Measurements from ENCODE around the gene CAPN6. TPM values are rescaled to one million over a fixed set of nuclear protein-coding genes. Genes with fewer than 3 reads are reported as not detected.

CAPN6 gene
- total RNA-seq, 5 donors from 2014 or later (not counting 1 experiment from before 2014, with no cell fraction given) = not detected

DNA sequence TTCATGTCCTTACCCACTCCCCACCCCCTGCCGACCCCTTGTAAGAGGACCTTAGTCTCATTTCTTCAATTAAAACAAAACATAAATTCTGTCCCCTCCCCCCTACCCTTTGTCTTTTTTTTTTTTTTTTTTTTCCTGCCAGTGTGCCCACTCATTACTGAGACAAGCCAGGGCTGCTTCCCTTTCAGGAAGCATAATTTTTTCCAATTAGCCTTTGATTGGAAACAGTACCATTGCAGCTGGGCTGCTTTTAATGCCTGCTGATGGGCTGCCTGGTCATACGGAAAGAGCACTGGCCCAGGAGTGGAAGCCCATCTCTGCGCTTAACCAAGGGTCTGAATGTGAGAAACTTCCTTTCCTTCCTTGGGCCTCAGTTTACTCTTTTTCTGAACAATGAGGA is 18.6 kb upstream of the CAPN6 start:
- H3K27me3 Mint-ChIP-seq = peaks cover 0 to 31% of the 10 kb centered on the region in 2 donors
- H3K27me3 ChIP-seq (replicated peaks in 1 of 2; ENCODE audit: control insufficient read depth in 2 of 2, extremely low read depth in 1 of 2, insufficient read depth in 2 of 2, low read length in 1 of 2) = no peaks in the 10 kb centered on the region
- ATAC-seq (replicated peaks in 1 of 4) (no peak), DNase-seq (no peak)
- H3K36me3 Mint-ChIP-seq = no peaks in the 10 kb centered on the region
- ChIA-PET CTCF (no interaction called here), POLR2A (no interaction called here)
- H3K27ac Mint-ChIP-seq = no peak overlapping the region
- H3K4me3 Mint-ChIP-seq = no peak overlapping the region
- H3K9me3 Mint-ChIP-seq = no peaks in the 10 kb centered on the region
- no peaks in the 10 kb centered on the region for H3K4me1 Mint-ChIP-seq
- no peak overlapping the region for H3K4me3 ChIP-seq (ENCODE audit: control insufficient read depth in 1 of 2, extremely low read depth in 1 of 2, low read length in 1 of 2)
- no peaks in the 10 kb centered on the region for H3K9me3 ChIP-seq
- H3K36me3 ChIP-seq (ENCODE audit: control insufficient read depth in 2 of 2, extremely low read depth in 1 of 2, insufficient read depth in 1 of 2, low read length in 1 of 2) = no peaks in the 10 kb centered on the region
- WGBS (ENCODE audit: insufficient coverage) = no CpG with 5 or more reads among the region's 3 CpGs
- no peak overlapping the region for H3K27ac ChIP-seq (ENCODE audit: low read length)
- H3K4me1 ChIP-seq (ENCODE audit: control insufficient read depth in 1 of 2, extremely low read depth in 1 of 2, insufficient read depth in 2 of 2, low read length in 2 of 2) = no peaks in the 10 kb centered on the region

DNA sequence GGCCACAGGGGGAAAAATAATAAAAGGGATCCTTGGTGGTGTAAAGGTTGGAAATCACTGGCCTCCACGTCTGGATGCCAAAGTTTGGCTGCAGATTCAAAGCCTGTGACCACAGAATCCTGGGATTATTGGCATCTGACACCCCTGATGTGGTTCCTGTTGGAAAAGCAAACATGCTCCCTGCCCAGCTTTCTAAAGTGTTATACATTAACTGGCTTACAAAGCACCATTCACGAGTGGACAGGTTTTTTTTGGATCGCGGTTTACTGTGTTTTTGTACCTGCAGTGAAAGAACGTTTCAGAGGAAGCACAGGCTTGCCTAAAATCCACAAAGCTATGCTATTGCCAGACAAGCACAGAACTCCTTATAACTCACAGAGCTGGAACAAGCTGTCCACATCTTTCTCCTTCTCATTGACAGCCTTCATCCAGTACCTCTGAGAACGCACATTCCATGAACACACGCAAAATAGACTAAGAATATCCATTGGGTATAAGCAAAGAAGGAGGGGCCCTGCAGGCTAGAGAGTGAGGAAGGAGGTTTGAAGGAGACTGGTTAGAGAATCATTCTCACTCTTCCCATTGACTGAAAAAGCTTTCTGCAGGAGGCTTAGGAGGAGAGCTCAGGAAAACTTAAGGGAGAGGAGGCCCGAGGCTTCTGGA is 14.5 kb upstream of the CAPN6 start:
- Mint-ChIP-seq H3K36me3 (no peaks in the 10 kb centered on the region), H3K9me3 (no peaks in the 10 kb centered on the region), H3K4me1 (no peaks in the 10 kb centered on the region), H3K27ac (no peak overlapping the region), H3K4me3 (no peak overlapping the region), H3K27me3 (peaks cover 0 to 15% of the 10 kb centered on the region in 2 donors)
- POLR2A ChIA-PET = no interaction called here
- Histone ChIP-seq H3K27ac (ENCODE audit: low read length) (no peak overlapping the region), H3K4me1 (ENCODE audit: control insufficient read depth in 1 of 2, extremely low read depth in 1 of 2, insufficient read depth in 2 of 2, low read length in 2 of 2) (no peaks in the 10 kb centered on the region), H3K36me3 (ENCODE audit: control insufficient read depth in 2 of 2, extremely low read depth in 1 of 2, insufficient read depth in 1 of 2, low read length in 1 of 2) (no peaks in the 10 kb centered on the region), H3K9me3 (no peaks in the 10 kb centered on the region), H3K4me3 (ENCODE audit: control insufficient read depth in 1 of 2, extremely low read depth in 1 of 2, low read length in 1 of 2) (no peak overlapping the region), H3K27me3 (replicated peaks in 1 of 2; ENCODE audit: control insufficient read depth in 2 of 2, extremely low read depth in 1 of 2, insufficient read depth in 2 of 2, low read length in 1 of 2) (no peaks in the 10 kb centered on the region)
- no peak for ATAC-seq (replicated peaks in 1 of 4)
- 33% methylated on average over 1 of the region's 8 CpGs for WGBS (ENCODE audit: insufficient coverage)
- no peak for DNase-seq
- CTCF ChIA-PET = no interaction called here

DNA sequence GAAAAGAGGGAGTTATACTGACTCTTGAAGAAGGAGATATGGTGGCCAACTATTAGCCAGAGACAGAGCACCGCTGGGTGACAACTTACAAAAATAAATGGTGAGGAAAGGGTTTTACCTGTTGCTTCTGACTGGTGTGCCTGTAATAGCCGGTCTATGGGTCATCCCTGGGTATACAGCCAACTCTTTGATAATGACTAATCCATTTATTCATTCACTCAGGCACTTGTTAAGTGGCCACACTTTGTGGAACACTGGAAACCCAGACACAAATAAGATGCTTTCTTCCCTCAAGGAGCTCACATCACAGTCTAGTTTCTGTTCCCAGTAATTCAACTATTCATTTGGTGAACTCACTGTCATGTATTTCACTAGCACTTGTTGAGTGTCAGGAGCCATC is 13.2 kb upstream of the CAPN6 start:
- no peaks in the 10 kb centered on the region for H3K4me1 Mint-ChIP-seq
- H3K9me3 Mint-ChIP-seq = no peaks in the 10 kb centered on the region
- POLR2A ChIA-PET = no interaction called here
- WGBS (ENCODE audit: insufficient coverage) = no CpG with 5 or more reads among the region's 2 CpGs
- H3K27me3 Mint-ChIP-seq = peaks cover 0 to 21% of the 10 kb centered on the region in 2 donors
- Histone ChIP-seq H3K9me3 (no peaks in the 10 kb centered on the region), H3K36me3 (ENCODE audit: control insufficient read depth in 2 of 2, extremely low read depth in 1 of 2, insufficient read depth in 1 of 2, low read length in 1 of 2) (no peaks in the 10 kb centered on the region), H3K4me1 (ENCODE audit: control insufficient read depth in 1 of 2, extremely low read depth in 1 of 2, insufficient read depth in 2 of 2, low read length in 2 of 2) (no peaks in the 10 kb centered on the region), H3K27me3 (replicated peaks in 1 of 2; ENCODE audit: control insufficient read depth in 2 of 2, extremely low read depth in 1 of 2, insufficient read depth in 2 of 2, low read length in 1 of 2) (no peaks in the 10 kb centered on the region), H3K4me3 (ENCODE audit: control insufficient read depth in 1 of 2, extremely low read depth in 1 of 2, low read length in 1 of 2) (no peak overlapping the region), H3K27ac (ENCODE audit: low read length) (no peak overlapping the region)
- DNase-seq (no peak), ATAC-seq (replicated peaks in 1 of 4) (no peak)
- H3K4me3 Mint-ChIP-seq = no peak overlapping the region
- CTCF ChIA-PET = no interaction called here
- H3K36me3 Mint-ChIP-seq = no peaks in the 10 kb centered on the region
- no peak overlapping the region for H3K27ac Mint-ChIP-seq

DNA sequence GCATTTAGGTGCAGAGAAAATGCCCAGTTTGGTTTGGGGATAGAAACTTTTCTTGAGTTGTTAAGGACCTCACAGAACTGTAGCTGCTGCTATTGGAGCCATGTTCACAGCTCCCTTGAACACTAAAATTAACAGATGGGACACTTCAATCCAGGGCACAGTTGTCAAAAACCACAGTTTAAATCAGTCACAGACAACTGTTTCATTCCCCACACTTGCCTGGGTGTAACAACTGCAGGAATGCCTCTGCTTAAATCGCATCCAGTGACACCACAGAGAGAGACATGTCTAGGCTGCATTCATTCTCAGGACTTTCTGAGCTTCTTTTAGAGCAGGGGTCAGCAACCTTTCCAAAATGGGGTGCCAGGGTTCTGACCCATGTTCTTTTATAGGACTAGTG is 12.7 kb upstream of the CAPN6 start:
- H3K27ac ChIP-seq (ENCODE audit: low read length) = no peak overlapping the region
- H3K27me3 Mint-ChIP-seq = peaks cover 0 to 18% of the 10 kb centered on the region in 2 donors
- H3K4me3 ChIP-seq (ENCODE audit: control insufficient read depth in 1 of 2, extremely low read depth in 1 of 2, low read length in 1 of 2) = no peak overlapping the region
- no peaks in the 10 kb centered on the region for H3K27me3 ChIP-seq (replicated peaks in 1 of 2; ENCODE audit: control insufficient read depth in 2 of 2, extremely low read depth in 1 of 2, insufficient read depth in 2 of 2, low read length in 1 of 2)
- no peaks in the 10 kb centered on the region for H3K4me1 ChIP-seq (ENCODE audit: control insufficient read depth in 1 of 2, extremely low read depth in 1 of 2, insufficient read depth in 2 of 2, low read length in 2 of 2)
- CTCF ChIA-PET = no interaction called here
- no peak overlapping the region for H3K27ac Mint-ChIP-seq
- H3K4me1 Mint-ChIP-seq = no peaks in the 10 kb centered on the region
- no CpG with 5 or more reads among the region's 1 CpG for WGBS (ENCODE audit: insufficient coverage)
- no peaks in the 10 kb centered on the region for H3K36me3 ChIP-seq (ENCODE audit: control insufficient read depth in 2 of 2, extremely low read depth in 1 of 2, insufficient read depth in 1 of 2, low read length in 1 of 2)
- H3K36me3 Mint-ChIP-seq = no peaks in the 10 kb centered on the region
- DNase-seq (no peak), ATAC-seq (replicated peaks in 1 of 4) (no peak)
- POLR2A ChIA-PET = no interaction called here
- H3K9me3 Mint-ChIP-seq = no peaks in the 10 kb centered on the region
- no peaks in the 10 kb centered on the region for H3K9me3 ChIP-seq
- no peak overlapping the region for H3K4me3 Mint-ChIP-seq

DNA sequence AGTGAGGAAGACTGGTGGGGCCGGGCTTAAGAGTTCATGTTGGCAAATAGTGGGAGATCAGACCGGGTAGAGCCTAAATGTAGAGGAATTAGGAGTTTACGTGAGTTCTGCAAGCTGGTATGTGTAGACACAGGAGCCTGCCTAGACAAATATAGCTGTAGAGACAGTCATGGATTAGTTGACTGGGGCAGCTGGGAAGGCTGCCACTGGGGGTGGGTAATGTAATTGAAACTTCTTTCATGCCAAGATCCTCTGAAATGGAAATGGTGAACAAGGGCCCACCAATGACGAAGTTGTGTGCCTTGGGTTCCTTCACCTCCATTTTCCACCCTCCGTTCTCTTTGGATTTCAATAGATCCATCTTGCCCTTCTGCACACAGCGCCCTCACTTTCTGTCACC is 11.9 kb upstream of the CAPN6 start:
- H3K27ac ChIP-seq (ENCODE audit: low read length) = no peak overlapping the region
- no peak overlapping the region for H3K27ac Mint-ChIP-seq
- ChIA-PET CTCF (no interaction called here), POLR2A (no interaction called here)
- ATAC-seq (replicated peaks in 1 of 4) (no peak), DNase-seq (no peak)
- H3K36me3 Mint-ChIP-seq = no peaks in the 10 kb centered on the region
- no peaks in the 10 kb centered on the region for H3K9me3 Mint-ChIP-seq
- 81% methylated on average over 3 of the region's 6 CpGs for WGBS (ENCODE audit: insufficient coverage)
- no peaks in the 10 kb centered on the region for H3K4me1 Mint-ChIP-seq
- no peaks in the 10 kb centered on the region for H3K4me1 ChIP-seq (ENCODE audit: control insufficient read depth in 1 of 2, extremely low read depth in 1 of 2, insufficient read depth in 2 of 2, low read length in 2 of 2)
- H3K4me3 ChIP-seq (ENCODE audit: control insufficient read depth in 1 of 2, extremely low read depth in 1 of 2, low read length in 1 of 2) = no peak overlapping the region
- H3K27me3 ChIP-seq (replicated peaks in 1 of 2; ENCODE audit: control insufficient read depth in 2 of 2, extremely low read depth in 1 of 2, insufficient read depth in 2 of 2, low read length in 1 of 2) = no peaks in the 10 kb centered on the region
- H3K4me3 Mint-ChIP-seq = no peak overlapping the region
- peaks cover 0 to 16% of the 10 kb centered on the region in 2 donors for H3K27me3 Mint-ChIP-seq
- no peaks in the 10 kb centered on the region for H3K36me3 ChIP-seq (ENCODE audit: control insufficient read depth in 2 of 2, extremely low read depth in 1 of 2, insufficient read depth in 1 of 2, low read length in 1 of 2)
- H3K9me3 ChIP-seq = no peaks in the 10 kb centered on the region

DNA sequence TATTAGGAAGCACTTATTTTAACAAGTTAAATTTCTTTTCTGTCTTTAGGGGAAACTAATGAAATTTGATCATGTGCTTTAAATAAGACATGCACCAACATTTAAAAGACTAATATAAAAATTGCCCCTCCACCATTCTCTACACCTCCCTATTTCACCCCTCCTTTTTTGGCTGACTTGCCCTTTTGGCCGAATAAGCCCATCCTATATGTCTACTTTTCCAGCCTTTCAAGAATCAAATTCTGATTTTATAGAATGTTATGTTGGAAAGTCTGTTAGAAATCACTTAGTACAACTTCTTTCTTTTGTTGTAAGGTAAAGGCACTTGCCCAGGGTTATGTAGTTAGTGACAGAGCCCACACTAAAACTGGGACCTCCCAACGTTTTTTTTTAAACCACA is 1.8 kb downstream of the CAPN6 start:
- POLR2A ChIA-PET = no interaction called here
- H3K4me3 Mint-ChIP-seq = no peak overlapping the region
- H3K36me3 Mint-ChIP-seq = no peaks in the 10 kb centered on the region
- H3K27me3 ChIP-seq (replicated peaks in 1 of 2; ENCODE audit: control insufficient read depth in 2 of 2, extremely low read depth in 1 of 2, insufficient read depth in 2 of 2, low read length in 1 of 2) = no peaks in the 10 kb centered on the region
- no peaks in the 10 kb centered on the region for H3K36me3 ChIP-seq (ENCODE audit: control insufficient read depth in 2 of 2, extremely low read depth in 1 of 2, insufficient read depth in 1 of 2, low read length in 1 of 2)
- H3K27ac ChIP-seq (ENCODE audit: low read length) = no peak overlapping the region
- peaks cover 1 to 45% of the 10 kb centered on the region in 2 donors for H3K27me3 Mint-ChIP-seq
- H3K4me3 ChIP-seq (ENCODE audit: control insufficient read depth in 1 of 2, extremely low read depth in 1 of 2, low read length in 1 of 2) = no peak overlapping the region
- H3K4me1 Mint-ChIP-seq = peaks cover 0 to 2% (median 0%) of the 10 kb centered on the region in 3 donors
- H3K9me3 ChIP-seq = no peaks in the 10 kb centered on the region
- H3K9me3 Mint-ChIP-seq = no peaks in the 10 kb centered on the region
- H3K27ac Mint-ChIP-seq = no peak overlapping the region
- DNase-seq (no peak), ATAC-seq (replicated peaks in 1 of 4) (no peak)
- CTCF ChIA-PET = no interaction called here
- no CpG with 5 or more reads among the region's 2 CpGs for WGBS (ENCODE audit: insufficient coverage)
- no peaks in the 10 kb centered on the region for H3K4me1 ChIP-seq (ENCODE audit: control insufficient read depth in 1 of 2, extremely low read depth in 1 of 2, insufficient read depth in 2 of 2, low read length in 2 of 2)

DNA sequence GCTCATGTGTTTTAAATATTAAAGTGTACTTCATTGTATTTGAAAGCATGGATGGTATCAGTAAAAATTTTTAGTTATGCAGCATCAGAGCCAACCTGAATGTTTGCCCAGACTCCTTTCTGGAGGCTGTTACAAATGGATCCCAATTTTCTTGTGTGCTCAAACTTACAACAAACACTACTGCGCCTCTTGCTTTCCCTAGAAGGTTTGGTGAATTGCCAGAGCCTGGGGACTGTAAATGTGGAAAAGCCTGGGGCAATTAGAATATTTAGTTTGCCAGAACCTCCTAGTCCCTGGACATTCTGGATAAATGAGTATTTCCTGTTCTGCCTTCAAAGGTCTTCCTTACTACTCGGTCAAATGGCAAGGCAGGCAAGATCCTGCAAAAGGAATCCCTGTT is 4.8 kb downstream of the CAPN6 start:
- H3K27ac Mint-ChIP-seq = no peak overlapping the region
- H3K4me1 Mint-ChIP-seq = no peaks in the 10 kb centered on the region
- H3K27me3 ChIP-seq (replicated peaks in 1 of 2; ENCODE audit: control insufficient read depth in 2 of 2, extremely low read depth in 1 of 2, insufficient read depth in 2 of 2, low read length in 1 of 2) = no peaks in the 10 kb centered on the region
- WGBS (ENCODE audit: insufficient coverage) = no CpG with 5 or more reads among the region's 2 CpGs
- ChIA-PET POLR2A (no interaction called here), CTCF (no interaction called here)
- no peaks in the 10 kb centered on the region for H3K9me3 ChIP-seq
- no peak overlapping the region for H3K4me3 ChIP-seq (ENCODE audit: control insufficient read depth in 1 of 2, extremely low read depth in 1 of 2, low read length in 1 of 2)
- H3K4me1 ChIP-seq (ENCODE audit: control insufficient read depth in 1 of 2, extremely low read depth in 1 of 2, insufficient read depth in 2 of 2, low read length in 2 of 2) = no peaks in the 10 kb centered on the region
- ATAC-seq (replicated peaks in 1 of 4) = no peak
- no peaks in the 10 kb centered on the region for H3K9me3 Mint-ChIP-seq
- H3K27me3 Mint-ChIP-seq = peaks cover 1 to 50% of the 10 kb centered on the region in 2 donors
- H3K4me3 Mint-ChIP-seq = no peak overlapping the region
- H3K36me3 ChIP-seq (ENCODE audit: control insufficient read depth in 2 of 2, extremely low read depth in 1 of 2, insufficient read depth in 1 of 2, low read length in 1 of 2) = no peaks in the 10 kb centered on the region
- H3K27ac ChIP-seq (ENCODE audit: low read length) = no peak overlapping the region
- H3K36me3 Mint-ChIP-seq = no peaks in the 10 kb centered on the region
- DNase-seq = no peak

All from T-cell (primary cell).